ENCODE measurements around the gene C12orf76. TPM values are rescaled to one million over a fixed set of nuclear protein-coding genes. Genes with fewer than 3 reads are reported as not detected.

Gene C12orf76
- total RNA-seq, 4 donors from 2014 or later = 9.4 to 21.5 (median 11.4) TPM

- no peaks in the 10 kb centered on the region for H3K9me3 ChIP-seq
Observed at GRCh38 chr12:110007881-110008280, 40.4 kb downstream of the C12orf76 start.

GRCh38 chr12:110006115-110006514, 42.2 kb downstream of the C12orf76 start:
- Histone ChIP-seq H3K36me3 (no peaks in the 10 kb centered on the region), H3K4me3 (no peak overlapping the region), H3K9me3 (no peaks in the 10 kb centered on the region), H3K27me3 (no peaks in the 10 kb centered on the region), H3K4me1 (peaks cover 0 to 50% (median 3%) of the 10 kb centered on the region in 3 donors), H3K27ac (no peak overlapping the region)
- 91 to 98% methylated on average over 4 of the region's 4 CpGs for WGBS, 2 donors (ENCODE audit: low coverage in 1 of 2)
- ATAC-seq = no peak
- TF ChIP-seq POLR2A (IDR thresholded peaks at IDR 0.05) (no peak), CTCF (IDR thresholded peaks at IDR 0.05) (no peak), POLR2AphosphoS5 (IDR thresholded peaks at IDR 0.05) (no peak), EP300 (IDR thresholded peaks at IDR 0.05) (no peak)

More at GRCh38 chr12:110007881-110008280, 40.4 kb downstream of the C12orf76 start:
- H3K4me1 ChIP-seq = peaks cover 0 to 45% (median 0%) of the 10 kb centered on the region in 3 donors
- no peaks in the 10 kb centered on the region for H3K27me3 ChIP-seq
- no peak overlapping the region for H3K27ac ChIP-seq
- ATAC-seq = no peak
- TF ChIP-seq EP300 (IDR thresholded peaks at IDR 0.05) = no peak
- no peak for TF ChIP-seq POLR2A (IDR thresholded peaks at IDR 0.05)
- TF ChIP-seq POLR2AphosphoS5 (IDR thresholded peaks at IDR 0.05) = no peak
- no peak for TF ChIP-seq CTCF (IDR thresholded peaks at IDR 0.05)
- H3K36me3 ChIP-seq = peaks cover 0 to 11% of the 10 kb centered on the region in 2 donors
- no peak overlapping the region for H3K4me3 ChIP-seq

- Histone ChIP-seq H3K27me3 (no peaks in the 10 kb centered on the region), H3K9me3 (no peaks in the 10 kb centered on the region), H3K4me3 (no peak overlapping the region), H3K27ac (no peak overlapping the region), H3K4me1 (peaks cover 0 to 50% (median 4%) of the 10 kb centered on the region in 3 donors), H3K36me3 (no peaks in the 10 kb centered on the region)
- WGBS, 2 donors (ENCODE audit: low coverage in 1 of 2) = 89 to 94% methylated on average over 6 to 7 of the region's 7 CpGs
- no peak for TF ChIP-seq EP300 (IDR thresholded peaks at IDR 0.05)
- TF ChIP-seq POLR2AphosphoS5 (IDR thresholded peaks at IDR 0.05) = no peak
- TF ChIP-seq POLR2A (IDR thresholded peaks at IDR 0.05) = no peak
- TF ChIP-seq CTCF (IDR thresholded peaks at IDR 0.05) = no peak
- ATAC-seq = no peak
Observed at GRCh38 chr12:110005319-110005973, 42.9 kb downstream of the C12orf76 start.

- Histone ChIP-seq H3K27ac (no peak overlapping the region), H3K4me1 (peaks cover 0 to 53% (median 6%) of the 10 kb centered on the region in 3 donors), H3K27me3 (no peaks in the 10 kb centered on the region), H3K4me3 (no peak overlapping the region), H3K9me3 (no peaks in the 10 kb centered on the region), H3K36me3 (no peaks in the 10 kb centered on the region)
- TF ChIP-seq CTCF (IDR thresholded peaks at IDR 0.05) (no peak), POLR2A (IDR thresholded peaks at IDR 0.05) (no peak), EP300 (IDR thresholded peaks at IDR 0.05) (no peak), POLR2AphosphoS5 (IDR thresholded peaks at IDR 0.05) (no peak)
- WGBS, 2 donors (ENCODE audit: low coverage in 1 of 2) = 54 to 78% methylated on average over 4 of the region's 4 CpGs
- ATAC-seq = no peak
Observed at GRCh38 chr12:110004598-110004997, 43.7 kb downstream of the C12orf76 start.
